Smooth muscle cell (in vitro differentiated cells): ENCODE data around the gene FGD1. TPM values are rescaled to one million over a fixed set of nuclear protein-coding genes. Genes with fewer than 3 reads are reported as not detected.

ENCODE experiments used
- DNase-seq: peaks from one replicate; lab custom pipeline; 2025; ENCODE audit not compliant: unreplicated experiment; lab: John Stamatoyannopoulos, UW
- H2AFZ ChIP-seq: fragments of 200-600 bp; sonication (generic); 2 replicates; pipeline ENCODE4 v1.6.0; 2016; ENCODE audit warnings: antibody characterized with exemption, low read depth, mild to moderate bottlenecking
- H3F3A ChIP-seq: fragments of 200-600 bp; sonication (generic); 2 replicates; pipeline ENCODE4 v1.6.0; 2017; ENCODE audit warnings: antibody characterized with exemption, low read depth
- H3K27ac ChIP-seq: fragments of 200-600 bp; sonication (generic); 2 replicates; pipeline ENCODE4 v1.5.1; 2016; ENCODE audit warnings: low read depth, mild to moderate bottlenecking
- H3K27me3 ChIP-seq: fragments of 200-600 bp; sonication (generic); 2 replicates; pipeline ENCODE4 v1.6.1; 2016; ENCODE audit warnings: low read depth, mild to moderate bottlenecking
- H3K36me3 ChIP-seq: fragments of 200-600 bp; sonication (generic); 2 replicates; pipeline ENCODE4 v1.5.1; 2016; ENCODE audit warnings: low read depth
- H3K4me1 ChIP-seq: fragments of 200-600 bp; sonication (generic); 2 replicates; pipeline ENCODE4 v1.5.1; 2016; ENCODE audit warnings: low read depth
- H3K4me2 ChIP-seq: fragments of 200-600 bp; sonication (generic); 2 replicates; pipeline ENCODE4 v1.6.0; 2016; ENCODE audit warnings: mild to moderate bottlenecking
- H3K4me3 ChIP-seq: fragments of 200-600 bp; sonication (generic); 2 replicates; pipeline ENCODE4 v1.5.1; 2016; ENCODE audit warnings: mild to moderate bottlenecking
- H3K79me2 ChIP-seq: fragments of 200-600 bp; sonication (generic); 2 replicates; pipeline ENCODE4 v1.6.0; 2016; ENCODE audit warnings: low read depth, mild to moderate bottlenecking
- H3K9ac ChIP-seq: fragments of 200-600 bp; sonication (generic); 2 replicates; pipeline ENCODE4 v1.6.0; 2016; ENCODE audit warnings: low read depth
- H3K9me3 ChIP-seq: fragments of 200-600 bp; sonication (generic); replicated peaks from 2 replicates; pipeline ENCODE4 v1.5.1; 2016; ENCODE audit warnings: low read depth
- H4K20me1 ChIP-seq: fragments of 200-600 bp; sonication (generic); 2 replicates; pipeline ENCODE4 v1.6.0; 2016; ENCODE audit warnings: low read depth
- whole genome bisulfite sequencing: methylation state at CpG from one replicate; pipeline ENCODE4 v1.1.7; 2016; ENCODE audit warnings: low lambda C conversion rate; 5-methylcytosine and 5-hydroxymethylcytosine counted together
- polyA plus RNA-seq: library from polyadenylated mRNA; unstranded; fragments of >200 nt; fragmentation: Nextera tagmentation; extraction: Ambion mirVana; gene quantifications from 2 replicates; pipeline ENCODE4 v1.2.1, GENCODE V29; 2016
- total RNA-seq: library from RNA; depleted of rRNA; stranded (reverse); fragments of >200 nt; gene quantifications from 2 replicates; pipeline ENCODE4 v1.2.3, GENCODE V29; 2014
- TF ChIP-seq, protein P1 (sequence below): fragments of 200-600 bp; sonication (generic); IDR thresholded peaks from 2 replicates; pipeline ENCODE4 v1.5.1; 2017; ENCODE audit warnings: borderline replicate concordance, mild to moderate bottlenecking, antibody characterized with exemption; ENCODE audit not compliant: insufficient read depth, poor library complexity, severe bottlenecking

The FGD1 gene
- total and polyA plus RNA-seq, 2 experiments from 2014 or later = 10.8 to 23.5 TPM

DNA sequence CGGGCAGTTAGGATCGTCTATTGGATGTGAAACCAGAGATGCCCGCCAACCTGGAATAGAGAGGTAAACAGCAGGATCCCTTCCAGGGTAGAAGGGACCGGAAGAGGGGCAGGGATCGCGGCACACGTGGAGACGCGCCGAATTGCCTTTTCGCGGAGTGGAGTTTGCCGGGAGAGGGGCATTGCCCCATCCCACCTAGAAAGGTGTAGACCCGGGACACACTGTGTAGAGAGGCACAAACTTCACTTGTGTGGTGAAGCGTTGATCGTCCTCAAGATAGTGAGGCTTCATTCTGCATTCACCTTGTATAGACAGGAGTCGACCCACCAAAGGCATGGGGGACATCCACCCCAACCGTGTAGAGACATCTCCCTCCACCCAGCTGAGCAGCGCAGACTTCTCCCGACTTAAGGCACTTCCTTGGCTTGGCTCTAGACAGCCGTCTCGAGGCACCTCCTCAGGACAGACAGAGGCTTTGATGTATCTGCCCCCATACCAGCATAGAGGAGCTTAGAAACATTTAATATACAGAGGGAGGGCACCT lies 34.4 kb upstream of the FGD1 start:
- DNase-seq = no peak
- Histone ChIP-seq H3K4me2 (peak overlapping the region; percentile 88), H3K9me3 (no peaks in the 10 kb centered on the region), H3F3A (no peaks in the 10 kb centered on the region), H3K9ac (peak overlapping the region; percentile 88), H3K27ac (peak overlapping the region; percentile 62), H4K20me1 (no peaks in the 10 kb centered on the region), H2AFZ (peak overlapping the region; percentile 14), H3K4me3 (peak overlapping the region; percentile 58), H3K4me1 (no peaks in the 10 kb centered on the region), H3K27me3 (no peaks in the 10 kb centered on the region), H3K36me3 (no peaks in the 10 kb centered on the region), H3K79me2 (peaks cover 42% of the 10 kb centered on the region)
- TF ChIP-seq, protein P1, sequence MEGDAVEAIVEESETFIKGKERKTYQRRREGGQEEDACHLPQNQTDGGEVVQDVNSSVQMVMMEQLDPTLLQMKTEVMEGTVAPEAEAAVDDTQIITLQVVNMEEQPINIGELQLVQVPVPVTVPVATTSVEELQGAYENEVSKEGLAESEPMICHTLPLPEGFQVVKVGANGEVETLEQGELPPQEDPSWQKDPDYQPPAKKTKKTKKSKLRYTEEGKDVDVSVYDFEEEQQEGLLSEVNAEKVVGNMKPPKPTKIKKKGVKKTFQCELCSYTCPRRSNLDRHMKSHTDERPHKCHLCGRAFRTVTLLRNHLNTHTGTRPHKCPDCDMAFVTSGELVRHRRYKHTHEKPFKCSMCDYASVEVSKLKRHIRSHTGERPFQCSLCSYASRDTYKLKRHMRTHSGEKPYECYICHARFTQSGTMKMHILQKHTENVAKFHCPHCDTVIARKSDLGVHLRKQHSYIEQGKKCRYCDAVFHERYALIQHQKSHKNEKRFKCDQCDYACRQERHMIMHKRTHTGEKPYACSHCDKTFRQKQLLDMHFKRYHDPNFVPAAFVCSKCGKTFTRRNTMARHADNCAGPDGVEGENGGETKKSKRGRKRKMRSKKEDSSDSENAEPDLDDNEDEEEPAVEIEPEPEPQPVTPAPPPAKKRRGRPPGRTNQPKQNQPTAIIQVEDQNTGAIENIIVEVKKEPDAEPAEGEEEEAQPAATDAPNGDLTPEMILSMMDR = no peak
- WGBS = 40% methylated on average over 22 of the region's 22 CpGs

DNA sequence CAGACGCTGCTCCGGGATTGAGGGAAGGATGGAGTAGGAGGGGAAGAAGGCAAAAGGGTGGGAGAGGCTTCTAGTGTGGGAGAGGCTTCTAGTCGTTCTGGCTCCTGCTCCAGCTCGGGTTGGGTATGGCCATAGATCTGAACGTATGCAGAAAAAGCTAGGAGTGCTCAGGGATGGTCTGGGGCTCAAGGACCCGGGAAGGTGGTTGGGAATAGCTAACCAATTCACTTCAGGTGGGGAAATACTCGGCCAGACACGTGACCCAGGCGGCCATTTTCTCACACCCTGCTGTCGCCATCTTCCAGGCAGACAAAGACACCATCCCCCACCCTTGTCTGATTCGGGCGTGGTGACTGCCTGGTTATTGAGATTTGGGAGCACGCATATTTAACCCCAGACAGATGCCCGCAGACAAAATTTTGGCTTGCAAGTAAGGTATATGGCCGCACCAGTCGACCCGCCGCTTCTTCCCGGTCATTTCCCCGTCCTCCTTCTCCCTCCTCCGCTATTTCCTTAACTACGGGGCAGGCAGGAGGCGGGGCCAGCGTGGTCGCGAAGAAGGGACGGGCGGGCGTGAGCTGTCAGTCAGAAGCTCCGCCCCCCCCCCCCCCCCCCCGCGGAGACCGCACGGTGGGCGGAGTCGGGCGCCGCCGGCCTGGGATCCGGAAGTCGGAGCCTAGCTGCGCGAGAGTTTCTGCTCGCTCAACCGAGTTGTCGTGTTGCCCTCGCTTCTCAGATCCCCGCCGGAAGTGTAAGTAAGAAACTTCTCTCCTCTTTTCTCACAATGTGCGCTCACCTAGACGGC lies 33.7 kb upstream of the FGD1 start, which contains the start of gene GNL3L:
TSS of gene GNL3L (plus strand) at position 668 of the 805 bp plus-strand sequence. CDS start 2,348 bp downstream, outside the sequence.
- H3K4me3 ChIP-seq = peak within 1 kb of the TSS; percentile 58
- H3K9me3 ChIP-seq = no peaks in the 10 kb centered on the region
- H3K4me1 ChIP-seq = no peaks in the 10 kb centered on the region
- peak; percentile 56 for DNase-seq
- TF ChIP-seq, protein P1 = no peak
- H3K27me3 ChIP-seq = no peaks in the 10 kb centered on the region
- peak within 1 kb of the TSS; percentile 86 for H2AFZ ChIP-seq
- H3K4me2 ChIP-seq = peak within 1 kb of the TSS; percentile 88
- H3K27ac ChIP-seq = peak within 1 kb of the TSS; percentile 66
- H4K20me1 ChIP-seq = no peaks in the 10 kb centered on the region
- no peaks in the 10 kb centered on the region for H3F3A ChIP-seq
- H3K9ac ChIP-seq = peak within 1 kb of the TSS; percentile 88
- H3K36me3 ChIP-seq = no peaks in the 10 kb centered on the region
- peaks cover 35% of the 10 kb centered on the region for H3K79me2 ChIP-seq
- 50% methylated on average over 34 of the region's 51 CpGs for WGBS

DNA sequence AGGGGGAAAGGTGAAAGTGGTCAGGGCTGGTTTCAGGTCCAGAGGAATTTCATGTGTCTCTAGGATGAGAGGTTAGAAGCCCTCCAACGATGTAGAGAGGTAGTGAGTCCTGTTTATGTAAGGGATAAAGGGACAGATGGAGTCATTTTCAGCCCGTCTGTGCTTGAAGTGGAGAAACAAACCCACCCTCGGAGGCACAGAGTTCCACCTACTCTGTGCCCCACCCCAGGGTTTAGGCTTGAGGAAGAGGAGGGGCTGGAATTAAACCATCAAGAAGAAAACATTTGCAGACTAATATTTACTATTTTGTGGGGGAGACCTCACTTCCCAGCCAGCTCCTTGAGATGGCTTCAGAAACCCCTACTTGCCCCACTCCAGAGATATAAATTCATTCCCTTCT lies 33.1 kb upstream of the FGD1 start:
- WGBS = 60% methylated on average over 3 of the region's 3 CpGs
- no peak for DNase-seq
- Histone ChIP-seq H4K20me1 (no peaks in the 10 kb centered on the region), H3K27ac (peak overlapping the region; percentile 66), H3K36me3 (no peaks in the 10 kb centered on the region), H2AFZ (peak overlapping the region; percentile 86), H3K27me3 (no peaks in the 10 kb centered on the region), H3F3A (no peaks in the 10 kb centered on the region), H3K79me2 (peaks cover 31% of the 10 kb centered on the region), H3K9me3 (no peaks in the 10 kb centered on the region), H3K9ac (no peak overlapping the region), H3K4me1 (no peaks in the 10 kb centered on the region), H3K4me2 (peak overlapping the region; percentile 75), H3K4me3 (peak overlapping the region; percentile 58)
- TF ChIP-seq, protein P1 = no peak
